Ovary (tissue), 9 donors: ENCODE results near the gene NR3C2. TPM values are rescaled to one million over a fixed set of nuclear protein-coding genes. Genes with fewer than 3 reads are reported as not detected.
"Not testable (repeated sequence)": the region's sequence is repeated elsewhere in the genome, so short reads cannot be mapped to it uniquely, and the experiment has no call there.

Source experiments
- DNase-seq, 5 donors: peaks; one replicate each; pipeline ENCODE4 v3.0.0-alpha.2; 2019 to 2020
- H3K27ac ChIP-seq, 2 donors: fragments of 200-600 bp; one replicate each; pipeline versions ENCODE4 v1.5.1 to v1.8.0; 2019 to 2022
- H3K27me3 ChIP-seq: fragments of 200-600 bp; one replicate; pipeline ENCODE4 v1.8.0; 2022
- H3K36me3 ChIP-seq: fragments of 200-600 bp; sonication (generic); one replicate; pipeline ENCODE4 v1.5.1; 2019
- H3K4me1 ChIP-seq: one replicate; pipeline ENCODE4 v1.8.1; 2013; ENCODE audit warnings: mild to moderate bottlenecking, moderate library complexity; ENCODE audit not compliant: insufficient read depth
- H3K4me3 ChIP-seq: fragments of 200-600 bp; sonication (generic); one replicate; pipeline ENCODE4 v1.5.1; 2017
- H3K9me3 ChIP-seq, 2 donors: fragments of 200-600 bp in 1 of 2; sonication (generic) in 1 of 2; one replicate each; pipeline versions ENCODE4 v1.5.1 to v1.8.1; 2013 to 2019; ENCODE audit warnings: mild to moderate bottlenecking in 1 of 2, moderate library complexity in 1 of 2
- EP300 ChIP-seq: sonication (generic); formaldehyde crosslinking; IDR thresholded peaks from one replicate; pipeline ENCODE4 v1.6.1; 2017; ENCODE audit warnings: antibody characterized with exemption
- POLR2A ChIP-seq: fragments of 450-650 bp; IDR thresholded peaks from one replicate; pipeline ENCODE4 v1.6.1; 2017; ENCODE audit warnings: antibody characterized with exemption, mild to moderate bottlenecking, moderate library complexity
- WGBS, 3 donors: extraction: QIAGEN DNeasy Blood & Tissue Kit in 1 of 3; methylation state at CpG; one replicate each; pipeline versions ENCODE4 v1.1.5 to v1.1.7; 2013 to 2017; 5-methylcytosine and 5-hydroxymethylcytosine counted together
- intact Hi-C, 4 donors: fragments of 100-400 bp; cut with DNase I; formaldehyde crosslinking; loops; one replicate each; pipeline versions ENCODE4 v1.11.0 to v1.15.1; 2022 to 2023
- polyA plus RNA-seq, 2 donors: library from polyadenylated mRNA; stranded (reverse); fragments of 200-250 nt in 1 of 2; fragments of 350-450 nt in 1 of 2; fragmentation: Illumina TruSeq in 1 of 2; extraction: RNeasy Lipid Tissue Mini Kit (QIAGEN cat#74804) in 1 of 2; gene quantifications; one replicate each; pipeline ENCODE4 v1.2.3, GENCODE V29; 2013 to 2014
- total RNA-seq, 7 donors: library from RNA; depleted of rRNA in 2 of 7; stranded (reverse); fragments of >200 nt in 2 of 7; fragmentation: NEBNext Ultra II Directional in 3 of 7; extraction: Animal tissue kit (Norgen Biotek cat#: 25700) in 3 of 7; gene quantifications; one replicate each; pipeline versions ENCODE4 v1.1.0 to v1.2.4, GENCODE V29; 2016 to 2023
- TF ChIP-seq, protein P1 (sequence below), 3 donors: fragments of 450-650 bp in 2 of 3; fragments of 200-600 bp in 1 of 3; IDR thresholded peaks; one replicate each; pipeline versions ENCODE4 v1.5.1 to v1.8.0; 2016 to 2022; ENCODE audit warnings: antibody characterized with exemption in 3 of 3, mild to moderate bottlenecking in 1 of 3
- donor health status: DM: no; HTN: no; CAD: no; lungs with moderate emphysema.
- donor health status: DM: no; HTN: no; CAD: no.
- donor health status: Bipolar disorder and iron deficiency.
- donor health status: DM: yes; HTN: yes; CAD: no.
- donor health status: DM: no; HTN: no; CAD: no.
- donor health status: DM: yes; HTN: yes; CAD: no.

Gene NR3C2
- total and polyA plus RNA-seq, 9 donors: 6.8 to 37.5 (median 22.9) TPM

DNA sequence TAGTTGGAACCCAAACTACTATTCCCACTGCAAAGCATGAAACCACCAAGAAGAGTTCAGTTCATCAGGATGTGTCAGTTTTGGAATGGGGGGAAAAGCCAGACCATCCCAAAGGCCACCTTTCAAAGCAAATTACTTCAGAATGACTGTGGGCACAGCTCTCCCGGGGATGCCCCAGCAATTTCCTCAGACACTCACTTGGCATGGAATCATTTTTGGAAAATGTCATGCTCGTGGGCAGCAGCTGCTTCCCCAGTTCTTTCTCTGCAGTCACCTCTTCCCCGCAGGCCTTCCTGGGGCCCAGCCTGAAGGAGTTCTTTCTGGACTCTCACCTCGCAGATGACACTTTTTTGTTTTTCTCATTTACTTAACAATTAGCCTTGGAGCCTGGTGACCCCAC lies 350.3 kb downstream of the NR3C2 start:
- Histone ChIP-seq H3K36me3 (no peaks in the 10 kb centered on the region), H3K4me3 (no peak overlapping the region), H3K27me3 (no peaks in the 10 kb centered on the region), H3K9me3 (no peaks in the 10 kb centered on the region), H3K27ac (no peak overlapping the region), H3K4me1 (peaks cover 3% of the 10 kb centered on the region)
- WGBS, 3 donors: 82 to 87% (median 83%) methylated on average over 4 of the region's 4 CpGs
- no peak for TF ChIP-seq EP300
- TF ChIP-seq, protein P1, sequence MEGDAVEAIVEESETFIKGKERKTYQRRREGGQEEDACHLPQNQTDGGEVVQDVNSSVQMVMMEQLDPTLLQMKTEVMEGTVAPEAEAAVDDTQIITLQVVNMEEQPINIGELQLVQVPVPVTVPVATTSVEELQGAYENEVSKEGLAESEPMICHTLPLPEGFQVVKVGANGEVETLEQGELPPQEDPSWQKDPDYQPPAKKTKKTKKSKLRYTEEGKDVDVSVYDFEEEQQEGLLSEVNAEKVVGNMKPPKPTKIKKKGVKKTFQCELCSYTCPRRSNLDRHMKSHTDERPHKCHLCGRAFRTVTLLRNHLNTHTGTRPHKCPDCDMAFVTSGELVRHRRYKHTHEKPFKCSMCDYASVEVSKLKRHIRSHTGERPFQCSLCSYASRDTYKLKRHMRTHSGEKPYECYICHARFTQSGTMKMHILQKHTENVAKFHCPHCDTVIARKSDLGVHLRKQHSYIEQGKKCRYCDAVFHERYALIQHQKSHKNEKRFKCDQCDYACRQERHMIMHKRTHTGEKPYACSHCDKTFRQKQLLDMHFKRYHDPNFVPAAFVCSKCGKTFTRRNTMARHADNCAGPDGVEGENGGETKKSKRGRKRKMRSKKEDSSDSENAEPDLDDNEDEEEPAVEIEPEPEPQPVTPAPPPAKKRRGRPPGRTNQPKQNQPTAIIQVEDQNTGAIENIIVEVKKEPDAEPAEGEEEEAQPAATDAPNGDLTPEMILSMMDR (IDR thresholded peaks at IDR 0.05): no peak
- no peak for TF ChIP-seq POLR2A
- DNase-seq: no peak
- intact Hi-C loops: no loop called here

DNA sequence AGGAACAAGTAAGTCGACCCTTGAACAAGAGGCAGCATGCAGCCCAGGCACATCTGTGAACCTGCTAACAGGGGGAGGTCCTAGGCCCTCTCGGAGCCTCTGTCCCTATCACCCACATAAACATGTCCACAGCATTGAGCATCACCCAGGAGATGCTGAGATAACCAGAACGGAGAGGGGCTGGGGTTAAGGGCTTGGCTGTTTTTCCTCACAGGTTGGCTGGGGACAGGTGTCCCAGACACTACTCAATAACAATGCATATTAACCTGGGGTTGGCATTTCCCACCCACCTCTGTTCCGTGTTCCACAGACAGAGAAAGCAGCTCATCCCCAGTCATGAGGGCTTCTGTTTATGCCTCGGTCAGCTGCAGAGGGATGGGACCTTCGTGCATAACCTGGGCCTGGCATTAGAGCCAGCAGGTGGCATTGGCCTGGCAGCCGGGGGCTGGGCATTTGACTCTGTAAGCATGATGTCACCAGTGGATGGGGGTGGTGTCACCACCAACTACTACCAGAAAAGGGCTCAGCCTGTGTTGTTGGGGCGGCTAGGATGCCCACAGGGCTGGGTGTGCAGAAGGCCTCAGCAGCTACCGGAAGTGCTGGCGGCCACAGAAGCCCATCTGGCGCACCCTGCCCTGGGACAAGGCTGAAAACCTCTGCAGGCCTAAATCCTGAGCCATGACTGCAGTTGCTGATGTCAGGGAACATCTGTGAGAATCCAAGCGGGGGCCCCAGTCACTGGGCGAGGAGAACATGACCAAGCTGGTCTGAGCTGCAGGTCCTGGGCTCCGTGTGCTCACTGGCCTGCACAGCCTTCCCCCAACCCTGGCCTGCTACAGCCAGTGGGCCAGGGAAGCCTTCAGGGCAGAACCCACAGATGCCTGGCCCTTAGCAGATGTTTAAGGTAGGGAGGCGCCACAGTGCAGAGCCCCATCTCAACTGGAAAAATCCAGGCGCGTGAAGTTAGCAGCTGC lies 351.4 kb downstream of the NR3C2 start:
- Histone ChIP-seq H3K4me1 (peaks cover 3% of the 10 kb centered on the region), H3K4me3 (no peak overlapping the region), H3K27me3 (no peaks in the 10 kb centered on the region), H3K36me3 (no peaks in the 10 kb centered on the region), H3K27ac (no peak overlapping the region), H3K9me3 (no peaks in the 10 kb centered on the region)
- intact Hi-C loops: no loop called here
- WGBS, 3 donors: 88 to 92% (median 92%) methylated on average over 17 of the region's 17 CpGs
- TF ChIP-seq EP300: no peak
- TF ChIP-seq, protein P1 (IDR thresholded peaks at IDR 0.05): no peak
- TF ChIP-seq POLR2A: no peak
- no peak for DNase-seq

DNA sequence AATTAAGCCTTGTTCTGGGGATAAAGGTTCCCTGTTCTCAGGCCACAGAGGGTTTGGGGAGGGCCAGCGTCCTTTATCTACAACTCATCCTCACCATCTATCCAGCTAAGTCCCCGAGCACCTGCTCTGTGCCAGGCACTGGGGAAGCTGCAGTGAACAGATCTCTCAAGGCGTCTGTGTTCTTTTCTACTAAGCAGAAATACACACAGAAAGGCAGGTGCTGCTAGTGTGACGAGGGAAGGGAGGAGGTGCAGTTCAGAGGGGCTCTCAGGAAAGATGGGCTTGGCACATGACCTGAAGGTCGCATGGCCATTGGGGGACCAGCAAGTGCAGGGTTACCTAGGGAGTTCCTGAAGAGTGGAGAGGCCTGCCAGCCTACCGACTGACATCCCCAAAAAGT lies 352.2 kb downstream of the NR3C2 start:
- Histone ChIP-seq H3K27me3 (no peaks in the 10 kb centered on the region), H3K36me3 (no peaks in the 10 kb centered on the region), H3K4me1 (no peaks in the 10 kb centered on the region), H3K9me3 (no peaks in the 10 kb centered on the region), H3K4me3 (no peak overlapping the region), H3K27ac (no peak overlapping the region)
- intact Hi-C loops: no loop called here
- 86 to 93% (median 90%) methylated on average over 6 of the region's 6 CpGs for WGBS, 3 donors
- TF ChIP-seq EP300: no peak
- TF ChIP-seq POLR2A: no peak
- TF ChIP-seq, protein P1 (IDR thresholded peaks at IDR 0.05): no peak
- DNase-seq: no peak

DNA sequence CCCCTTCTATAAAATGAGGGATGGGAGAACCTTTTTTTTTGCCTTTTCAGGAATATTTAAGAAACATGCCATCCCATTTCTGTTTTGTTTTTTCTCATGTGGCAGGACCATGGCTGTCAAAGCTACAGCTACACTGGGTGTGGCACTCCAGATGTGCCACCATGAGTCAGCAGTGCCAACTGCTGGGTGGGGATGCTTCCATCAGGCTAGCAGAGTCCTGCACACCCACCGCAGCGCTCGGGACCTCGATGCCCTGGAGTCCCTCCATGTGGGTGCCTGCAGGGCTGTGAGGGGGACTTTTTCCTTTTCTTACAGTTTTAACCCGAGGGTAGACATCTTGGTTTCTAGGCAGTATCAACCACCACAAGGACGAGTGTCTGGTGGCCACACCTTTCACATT lies 352.6 kb downstream of the NR3C2 start:
- Histone ChIP-seq H3K4me3 (no peak overlapping the region), H3K4me1 (no peaks in the 10 kb centered on the region), H3K36me3 (no peaks in the 10 kb centered on the region), H3K9me3 (no peaks in the 10 kb centered on the region), H3K27me3 (no peaks in the 10 kb centered on the region), H3K27ac (no peak overlapping the region)
- WGBS, 3 donors: 88 to 92% (median 89%) methylated on average over 6 of the region's 6 CpGs
- TF ChIP-seq, protein P1 (IDR thresholded peaks at IDR 0.05): no peak
- TF ChIP-seq POLR2A (no peak), EP300 (no peak)
- intact Hi-C loops: no loop called here
- DNase-seq: no peak

DNA sequence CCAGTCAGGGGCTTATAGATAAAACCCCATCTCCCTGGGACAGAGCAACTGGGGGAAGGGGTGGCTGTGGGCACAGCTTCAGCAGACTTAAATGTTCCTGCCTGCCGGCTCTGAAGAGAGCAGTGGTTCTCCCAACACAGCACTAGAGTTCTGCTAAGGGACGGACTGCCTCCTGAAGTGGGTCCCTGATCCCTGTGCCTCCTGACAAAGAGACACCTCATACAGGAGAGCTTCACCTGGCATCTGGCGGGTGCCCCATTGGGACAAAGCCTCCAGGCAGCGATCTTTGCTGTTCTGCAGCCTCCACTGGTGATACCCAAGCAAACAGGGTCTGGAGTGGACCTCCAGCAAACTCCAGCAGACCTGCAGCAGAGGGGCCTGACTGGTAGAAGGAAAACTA lies 359.1 kb downstream of the NR3C2 start:
- H3K27me3 ChIP-seq, H3K9me3 ChIP-seq, H3K27ac ChIP-seq, DNase-seq, H3K4me3 ChIP-seq, intact Hi-C loops, H3K36me3 ChIP-seq, H3K4me1 ChIP-seq: not testable (repeated sequence)
- WGBS, 3 donors: 89 to 99% (median 98%) methylated on average over 4 of the region's 4 CpGs
